Measurements from ENCODE around the gene VASH1. TPM values are rescaled to one million over a fixed set of nuclear protein-coding genes. Genes with fewer than 3 reads are reported as not detected.
"Not testable (repeated sequence)": the region's sequence is repeated elsewhere in the genome, so short reads cannot be mapped to it uniquely, and the experiment has no call there.

The VASH1 gene
- total and polyA plus RNA-seq, 7 experiments from 2014 or later: 0.52 to 18.2 (median 1.7) TPM

DNA sequence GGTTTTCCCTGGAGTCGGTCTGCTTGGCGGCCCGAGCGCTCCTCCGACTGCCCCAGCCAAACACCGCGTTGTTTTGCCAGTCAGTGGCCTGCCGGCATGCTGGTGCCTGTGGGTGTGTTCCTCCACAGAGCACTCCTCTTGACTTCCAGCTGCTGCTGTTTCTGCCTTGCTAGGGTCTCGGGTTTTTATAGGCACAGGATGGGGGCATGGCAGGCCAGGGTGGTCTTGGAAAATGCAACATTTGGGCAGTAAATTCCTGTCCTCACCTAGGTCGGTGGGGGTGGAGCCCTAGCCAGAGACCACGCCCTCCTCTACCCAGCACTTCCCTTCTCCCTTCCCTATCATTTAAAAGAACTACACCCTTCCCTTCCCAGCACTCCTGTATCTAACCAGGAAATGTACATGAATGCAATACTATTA lies 34.7 kb upstream of the VASH1 start:
- ATAC-seq (no peak), DNase-seq (no peak)
- H3K4me3 Mint-ChIP-seq: no peak overlapping the region
- no peaks in the 10 kb centered on the region for H3K9me3 Mint-ChIP-seq
- H3K36me3 Mint-ChIP-seq: no peaks in the 10 kb centered on the region
- H3K4me1 Mint-ChIP-seq: no peaks in the 10 kb centered on the region
- intact Hi-C loops (cut with micrococcal nuclease): no loop called here
- Histone ChIP-seq H3K4me1 (ENCODE audit: control insufficient read depth in 2 of 2, insufficient read depth in 2 of 2, low read length in 2 of 2) (no peaks in the 10 kb centered on the region), H3K36me3 (ENCODE audit: control insufficient read depth in 2 of 3, insufficient read depth in 3 of 3, low read length in 3 of 3) (no peaks in the 10 kb centered on the region), H3K4me3 (ENCODE audit: low read length) (no peak overlapping the region), H3K27ac (ENCODE audit: low read depth, low read length) (no peak overlapping the region), H3K27me3 (ENCODE audit: control insufficient read depth in 2 of 2, insufficient read depth in 2 of 2, low read length in 2 of 2) (no peaks in the 10 kb centered on the region), H3K9me3 (ENCODE audit: control insufficient read depth in 2 of 3, low read length in 3 of 3) (no peaks in the 10 kb centered on the region)
- peaks cover 14 to 43% (median 27%) of the 10 kb centered on the region in 5 donors for H3K27me3 Mint-ChIP-seq
- no peak overlapping the region for H3K27ac Mint-ChIP-seq
- CTCF ChIA-PET: no interaction called here
- POLR2A ChIA-PET: no interaction called here

GRCh38 chr14:76727384-76727783 lies 33.9 kb upstream of the VASH1 start:
- intact Hi-C loops (cut with micrococcal nuclease): no loop called here
- H3K4me3 Mint-ChIP-seq: no peak overlapping the region
- H3K36me3 Mint-ChIP-seq: no peaks in the 10 kb centered on the region
- ATAC-seq (no peak), DNase-seq (no peak)
- no peak overlapping the region for H3K4me3 ChIP-seq (ENCODE audit: low read length)
- no peaks in the 10 kb centered on the region for H3K4me1 ChIP-seq (ENCODE audit: control insufficient read depth in 2 of 2, insufficient read depth in 2 of 2, low read length in 2 of 2)
- no peaks in the 10 kb centered on the region for H3K36me3 ChIP-seq (ENCODE audit: control insufficient read depth in 2 of 3, insufficient read depth in 3 of 3, low read length in 3 of 3)
- no peak overlapping the region for H3K27ac Mint-ChIP-seq
- H3K4me1 Mint-ChIP-seq: no peaks in the 10 kb centered on the region
- no peaks in the 10 kb centered on the region for H3K9me3 ChIP-seq (ENCODE audit: control insufficient read depth in 2 of 3, low read length in 3 of 3)
- POLR2A ChIA-PET: no interaction called here
- no peaks in the 10 kb centered on the region for H3K27me3 ChIP-seq (ENCODE audit: control insufficient read depth in 2 of 2, insufficient read depth in 2 of 2, low read length in 2 of 2)
- H3K27ac ChIP-seq (ENCODE audit: low read depth, low read length): no peak overlapping the region
- CTCF ChIA-PET: no interaction called here
- H3K27me3 Mint-ChIP-seq: peaks cover 14 to 43% (median 27%) of the 10 kb centered on the region in 5 donors
- H3K9me3 Mint-ChIP-seq: no peaks in the 10 kb centered on the region

GRCh38 chr14:76727901-76728300 lies 33.4 kb upstream of the VASH1 start:
- Histone ChIP-seq H3K27ac (ENCODE audit: low read depth, low read length) (no peak overlapping the region), H3K36me3 (ENCODE audit: control insufficient read depth in 2 of 3, insufficient read depth in 3 of 3, low read length in 3 of 3) (no peaks in the 10 kb centered on the region), H3K4me3 (ENCODE audit: low read length) (no peak overlapping the region), H3K4me1 (ENCODE audit: control insufficient read depth in 2 of 2, insufficient read depth in 2 of 2, low read length in 2 of 2) (no peaks in the 10 kb centered on the region), H3K9me3 (ENCODE audit: control insufficient read depth in 2 of 3, low read length in 3 of 3) (no peaks in the 10 kb centered on the region), H3K27me3 (ENCODE audit: control insufficient read depth in 2 of 2, insufficient read depth in 2 of 2, low read length in 2 of 2) (no peaks in the 10 kb centered on the region)
- no peak for ATAC-seq
- H3K27me3 Mint-ChIP-seq: peaks cover 14 to 38% (median 27%) of the 10 kb centered on the region in 5 donors
- no peaks in the 10 kb centered on the region for H3K36me3 Mint-ChIP-seq
- H3K4me1 Mint-ChIP-seq: no peaks in the 10 kb centered on the region
- DNase-seq: no peak
- intact Hi-C loops (cut with micrococcal nuclease): no loop called here
- ChIA-PET POLR2A (no interaction called here), CTCF (no interaction called here)
- no peaks in the 10 kb centered on the region for H3K9me3 Mint-ChIP-seq
- H3K27ac Mint-ChIP-seq: no peak overlapping the region
- no peak overlapping the region for H3K4me3 Mint-ChIP-seq

DNA sequence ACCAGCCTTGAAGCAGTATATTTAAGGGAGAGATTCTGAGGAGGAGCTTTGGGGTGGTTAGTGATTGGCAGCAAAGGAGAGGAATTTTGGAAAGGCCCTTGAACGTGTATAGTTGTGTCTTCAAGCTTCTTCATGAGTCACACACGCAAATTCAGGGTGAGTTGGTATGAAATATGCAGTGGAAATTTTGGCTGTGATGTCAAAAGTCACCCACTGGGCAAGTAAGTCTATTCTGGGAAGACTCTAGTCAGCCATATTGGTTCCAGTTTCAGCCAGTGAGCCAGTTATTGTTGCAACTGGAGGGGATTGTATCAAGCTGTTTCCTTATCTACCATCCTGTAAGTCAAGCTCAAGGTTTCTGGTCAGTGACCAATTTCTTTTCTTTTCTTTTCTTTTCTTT lies 32.0 kb upstream of the VASH1 start:
- Histone ChIP-seq H3K4me1 (ENCODE audit: control insufficient read depth in 2 of 2, insufficient read depth in 2 of 2, low read length in 2 of 2) (no peaks in the 10 kb centered on the region), H3K4me3 (ENCODE audit: low read length) (no peak overlapping the region), H3K9me3 (ENCODE audit: control insufficient read depth in 2 of 3, low read length in 3 of 3) (no peaks in the 10 kb centered on the region), H3K36me3 (ENCODE audit: control insufficient read depth in 2 of 3, insufficient read depth in 3 of 3, low read length in 3 of 3) (no peaks in the 10 kb centered on the region), H3K27ac (ENCODE audit: low read depth, low read length) (no peak overlapping the region), H3K27me3 (ENCODE audit: control insufficient read depth in 2 of 2, insufficient read depth in 2 of 2, low read length in 2 of 2) (no peaks in the 10 kb centered on the region)
- H3K4me3 Mint-ChIP-seq: no peak overlapping the region
- H3K4me1 Mint-ChIP-seq: no peaks in the 10 kb centered on the region
- H3K36me3 Mint-ChIP-seq: no peaks in the 10 kb centered on the region
- H3K27ac Mint-ChIP-seq: no peak overlapping the region
- H3K27me3 Mint-ChIP-seq: peaks cover 14 to 31% (median 27%) of the 10 kb centered on the region in 5 donors
- CTCF ChIA-PET: interaction anchor here (0.7 kb wide), 1 partner anchor 27 kb away, joined by 3 read pairs; no protein-coding TSS in a partner anchor
- DNase-seq: no peak
- no peak for ATAC-seq
- intact Hi-C loops (cut with micrococcal nuclease): no loop called here
- POLR2A ChIA-PET: no interaction called here
- no peaks in the 10 kb centered on the region for H3K9me3 Mint-ChIP-seq

- Histone ChIP-seq H3K27ac (ENCODE audit: low read depth, low read length) (no peak overlapping the region), H3K4me3 (ENCODE audit: low read length) (no peak overlapping the region), H3K4me1 (ENCODE audit: control insufficient read depth in 2 of 2, insufficient read depth in 2 of 2, low read length in 2 of 2) (no peaks in the 10 kb centered on the region), H3K27me3 (ENCODE audit: control insufficient read depth in 2 of 2, insufficient read depth in 2 of 2, low read length in 2 of 2) (no peaks in the 10 kb centered on the region), H3K36me3 (ENCODE audit: control insufficient read depth in 2 of 3, insufficient read depth in 3 of 3, low read length in 3 of 3) (no peaks in the 10 kb centered on the region), H3K9me3 (ENCODE audit: control insufficient read depth in 2 of 3, low read length in 3 of 3) (no peaks in the 10 kb centered on the region)
- H3K9me3 Mint-ChIP-seq: no peaks in the 10 kb centered on the region
- peaks cover 14 to 29% (median 25%) of the 10 kb centered on the region in 5 donors for H3K27me3 Mint-ChIP-seq
- POLR2A ChIA-PET: no interaction called here
- intact Hi-C loops (cut with micrococcal nuclease): no loop called here
- no peak overlapping the region for H3K4me3 Mint-ChIP-seq
- H3K36me3 Mint-ChIP-seq: no peaks in the 10 kb centered on the region
- H3K4me1 Mint-ChIP-seq: no peaks in the 10 kb centered on the region
- DNase-seq: no peak
- CTCF ChIA-PET: no interaction called here
- no peak for ATAC-seq
- H3K27ac Mint-ChIP-seq: no peak overlapping the region
Observed at GRCh38 chr14:76729953-76730505, 31.2 kb upstream of the VASH1 start.

DNA sequence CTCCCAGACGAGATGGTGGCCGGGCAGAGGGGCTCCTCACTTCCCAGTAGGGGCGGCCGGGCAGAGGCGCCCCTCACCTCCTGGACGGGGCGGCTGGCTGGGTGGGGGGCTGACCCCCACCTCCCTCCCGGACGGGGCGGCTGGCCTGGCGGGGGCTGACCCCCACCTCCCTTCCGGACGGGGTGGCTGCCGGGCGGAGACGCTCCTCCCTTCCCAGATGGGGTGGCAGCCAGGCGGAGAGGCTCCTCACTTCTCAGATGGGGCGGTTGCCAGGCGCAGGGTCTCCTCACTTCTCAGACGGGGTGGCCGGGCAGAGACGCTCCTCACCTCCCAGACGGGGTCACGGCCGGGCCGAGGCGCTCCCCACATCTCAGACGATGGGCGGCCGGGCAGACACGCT lies 26.8 kb upstream of the VASH1 start:
- intact Hi-C loops (cut with micrococcal nuclease); H3K9me3 ChIP-seq (ENCODE audit: control insufficient read depth in 2 of 3, low read length in 3 of 3); H3K4me3 Mint-ChIP-seq: not testable (repeated sequence)

GRCh38 chr14:76736514-76736913 lies 24.8 kb upstream of the VASH1 start:
- Histone ChIP-seq H3K27me3 (ENCODE audit: control insufficient read depth in 2 of 2, insufficient read depth in 2 of 2, low read length in 2 of 2) (peaks cover 0 to 3% of the 10 kb centered on the region in 2 donors), H3K4me3 (ENCODE audit: low read length) (no peak overlapping the region), H3K9me3 (ENCODE audit: control insufficient read depth in 2 of 3, low read length in 3 of 3) (peaks cover 0 to 13% (median 0%) of the 10 kb centered on the region in 3 experiments), H3K27ac (ENCODE audit: low read depth, low read length) (no peak overlapping the region), H3K4me1 (ENCODE audit: control insufficient read depth in 2 of 2, insufficient read depth in 2 of 2, low read length in 2 of 2) (no peaks in the 10 kb centered on the region), H3K36me3 (ENCODE audit: control insufficient read depth in 2 of 3, insufficient read depth in 3 of 3, low read length in 3 of 3) (no peaks in the 10 kb centered on the region)
- H3K36me3 Mint-ChIP-seq: peaks cover 0 to 21% (median 7%) of the 10 kb centered on the region in 5 donors
- peaks cover 0 to 44% (median 19%) of the 10 kb centered on the region in 11 donors for H3K9me3 Mint-ChIP-seq
- POLR2A ChIA-PET: no interaction called here
- CTCF ChIA-PET: no interaction called here
- DNase-seq (no peak), ATAC-seq (no peak)
- no peak overlapping the region for H3K4me3 Mint-ChIP-seq
- H3K27me3 Mint-ChIP-seq: peaks cover 0 to 47% (median 11%) of the 10 kb centered on the region in 5 donors
- intact Hi-C loops (cut with micrococcal nuclease): no loop called here
- H3K4me1 Mint-ChIP-seq: no peaks in the 10 kb centered on the region
- no peak overlapping the region for H3K27ac Mint-ChIP-seq

More for the DNA sequence above, 26.8 kb upstream of the VASH1 start:
- H3K4me3 ChIP-seq (ENCODE audit: low read length); H3K27ac Mint-ChIP-seq; H3K36me3 ChIP-seq (ENCODE audit: control insufficient read depth in 2 of 3, insufficient read depth in 3 of 3, low read length in 3 of 3); H3K4me1 ChIP-seq (ENCODE audit: control insufficient read depth in 2 of 2, insufficient read depth in 2 of 2, low read length in 2 of 2); CTCF ChIA-PET; H3K27ac ChIP-seq (ENCODE audit: low read depth, low read length); DNase-seq; POLR2A ChIA-PET; H3K36me3 Mint-ChIP-seq; H3K27me3 ChIP-seq (ENCODE audit: control insufficient read depth in 2 of 2, insufficient read depth in 2 of 2, low read length in 2 of 2); H3K4me1 Mint-ChIP-seq; ATAC-seq: not testable (repeated sequence)
- Mint-ChIP-seq H3K9me3 (peaks cover 0 to 23% (median 5%) of the 10 kb centered on the region in 11 donors), H3K27me3 (peaks cover 4 to 38% (median 13%) of the 10 kb centered on the region in 5 donors)

Measured in naive thymus-derived CD4-positive, alpha-beta T cell (primary cell).